KMS-11 (cell line): ENCODE measurements around the gene PPP4R2.
A peak's percentile ranks its signal among the peaks of the same experiment; 100 is the strongest.

Experiments
- H2AFZ ChIP-seq: fragments of 200-600 bp; sonication (generic); 2 replicates; pipeline ENCODE4 v1.6.1; 2016; ENCODE audit warnings: antibody characterized with exemption, mixed run types, low read depth
- H3K27ac ChIP-seq: fragments of 200-600 bp; sonication (generic); 2 replicates; pipeline ENCODE4 v1.6.1; 2016; ENCODE audit warnings: mild to moderate bottlenecking, mixed run types
- H3K27me3 ChIP-seq: fragments of 200-600 bp; sonication (generic); 2 replicates; pipeline ENCODE4 v1.6.1; 2017; ENCODE audit warnings: mild to moderate bottlenecking, low read depth, mixed run types, moderate library complexity; ENCODE audit not compliant: insufficient read depth
- H3K36me3 ChIP-seq: fragments of 200-600 bp; sonication (generic); 2 replicates; pipeline ENCODE4 v1.6.1; 2017; ENCODE audit warnings: mild to moderate bottlenecking, mixed run types; ENCODE audit not compliant: insufficient read depth
- H3K4me1 ChIP-seq: fragments of 200-600 bp; sonication (generic); 2 replicates; pipeline ENCODE4 v1.6.1; 2016; ENCODE audit warnings: mild to moderate bottlenecking, low read depth, mixed run types; ENCODE audit not compliant: poor library complexity, severe bottlenecking
- H3K4me2 ChIP-seq: fragments of 200-600 bp; sonication (generic); 2 replicates; pipeline ENCODE4 v1.7.0; 2016; ENCODE audit warnings: mild to moderate bottlenecking, mixed run types
- H3K4me3 ChIP-seq: fragments of 200-600 bp; sonication (generic); IDR thresholded peaks from 2 replicates; pipeline ENCODE4 v1.6.1; 2017; ENCODE audit warnings: low read depth, low read length, mixed read lengths; ENCODE audit not compliant: insufficient read depth
- H3K79me2 ChIP-seq: fragments of 200-600 bp; sonication (generic); 2 replicates; pipeline ENCODE4 v1.6.1; 2016; ENCODE audit warnings: low read depth, mixed run types; ENCODE audit not compliant: insufficient read depth
- H3K9ac ChIP-seq: fragments of 200-600 bp; sonication (generic); 2 replicates; pipeline ENCODE4 v1.6.1; 2016; ENCODE audit warnings: mild to moderate bottlenecking, mixed run types
- H4K20me1 ChIP-seq: fragments of 200-600 bp; sonication (generic); 2 replicates; pipeline ENCODE4 v1.6.1; 2016; ENCODE audit warnings: mild to moderate bottlenecking, mixed run types; ENCODE audit not compliant: insufficient read depth
- CTCF ChIP-seq: fragments of 200-600 bp; sonication (generic); conservative IDR thresholded peaks from 2 replicates; pipeline ENCODE4 v1.6.1; 2017; ENCODE audit warnings: low read depth, mild to moderate bottlenecking, antibody characterized with exemption, low read length, moderate library complexity, mixed read lengths

Gene PPP4R2

GRCh38 chr3:72991522-72991921 is 5.1 kb upstream of the PPP4R2 start:
- H3K4me1 ChIP-seq: peaks cover 4% of the 10 kb centered on the region
- H4K20me1 ChIP-seq: no peaks in the 10 kb centered on the region
- no peak overlapping the region for H3K4me2 ChIP-seq
- H3K79me2 ChIP-seq: no peaks in the 10 kb centered on the region
- no peak overlapping the region for H2AFZ ChIP-seq
- no peak overlapping the region for H3K9ac ChIP-seq
- H3K36me3 ChIP-seq: no peaks in the 10 kb centered on the region
- H3K27me3 ChIP-seq: no peaks in the 10 kb centered on the region
- no peak overlapping the region for H3K4me3 ChIP-seq
- H3K27ac ChIP-seq: no peak overlapping the region
- no peak for TF ChIP-seq CTCF

- Histone ChIP-seq H3K4me3 (no peak overlapping the region), H4K20me1 (no peaks in the 10 kb centered on the region), H2AFZ (no peak overlapping the region), H3K36me3 (no peaks in the 10 kb centered on the region), H3K79me2 (peaks cover 13% of the 10 kb centered on the region), H3K4me1 (peaks cover 4% of the 10 kb centered on the region), H3K9ac (no peak overlapping the region), H3K4me2 (no peak overlapping the region), H3K27ac (no peak overlapping the region), H3K27me3 (no peaks in the 10 kb centered on the region)
- TF ChIP-seq CTCF: no peak
Measured at GRCh38 chr3:72993391-72993790, 3.2 kb upstream of the PPP4R2 start.

GRCh38 chr3:72995337-72995736 is 1.3 kb upstream of the PPP4R2 start:
- H3K27me3 ChIP-seq: no peaks in the 10 kb centered on the region
- H2AFZ ChIP-seq: no peak overlapping the region
- H3K27ac ChIP-seq: no peak overlapping the region
- no peak overlapping the region for H3K9ac ChIP-seq
- H4K20me1 ChIP-seq: no peaks in the 10 kb centered on the region
- TF ChIP-seq CTCF: no peak
- 0 out of 2 replicates have a peak, but pooled peaks cover 4% of the 10 kb centered on the region for H3K36me3 ChIP-seq
- H3K4me3 ChIP-seq: no peak overlapping the region
- H3K4me1 ChIP-seq: peaks cover 22% of the 10 kb centered on the region
- H3K79me2 ChIP-seq: peaks cover 32% of the 10 kb centered on the region
- no peak overlapping the region for H3K4me2 ChIP-seq

- no peaks in the 10 kb centered on the region for H3K27me3 ChIP-seq
- peaks cover 40% of the 10 kb centered on the region for H3K79me2 ChIP-seq
- H3K4me3 ChIP-seq: no peak overlapping the region
- H4K20me1 ChIP-seq: no peaks in the 10 kb centered on the region
- H3K4me1 ChIP-seq: peaks cover 28% of the 10 kb centered on the region
- peak overlapping the region; percentile 63 for H3K4me2 ChIP-seq
- peak overlapping the region; percentile 92 for H3K27ac ChIP-seq
- no peak for TF ChIP-seq CTCF
- H3K36me3 ChIP-seq: 0 out of 2 replicates have a peak, but pooled peaks cover 4% of the 10 kb centered on the region
- peak overlapping the region; percentile 88; the same call in 1 of the 2 replicates for H3K9ac ChIP-seq
- H2AFZ ChIP-seq: peak overlapping the region; percentile 93
Measured at GRCh38 chr3:72996121-72996472, 514 bp upstream of the PPP4R2 start.
